Measurements from ENCODE around the gene TTLL11.

- TF ChIP-seq EZH2phosphoT487 (IDR thresholded peaks at IDR 0.05; ENCODE audit: borderline replicate concordance, low read depth, low read length) (no peak), CTCF (conservative IDR thresholded peaks at IDR 0.05; ENCODE audit: low read length) (no peak)
Observed at GRCh38 chr9:121968056-121968455, 125.1 kb downstream of the TTLL11 start.
